ENCODE data around the gene GPR68. TPM values are rescaled to one million over a fixed set of nuclear protein-coding genes. Genes with fewer than 3 reads are reported as not detected.
"Not testable (repeated sequence)": the region's sequence is repeated elsewhere in the genome, so short reads cannot be mapped to it uniquely, and the experiment has no call there.

The GPR68 gene
- total RNA-seq, 1 donor from 2014 or later = 36.1 TPM

DNA sequence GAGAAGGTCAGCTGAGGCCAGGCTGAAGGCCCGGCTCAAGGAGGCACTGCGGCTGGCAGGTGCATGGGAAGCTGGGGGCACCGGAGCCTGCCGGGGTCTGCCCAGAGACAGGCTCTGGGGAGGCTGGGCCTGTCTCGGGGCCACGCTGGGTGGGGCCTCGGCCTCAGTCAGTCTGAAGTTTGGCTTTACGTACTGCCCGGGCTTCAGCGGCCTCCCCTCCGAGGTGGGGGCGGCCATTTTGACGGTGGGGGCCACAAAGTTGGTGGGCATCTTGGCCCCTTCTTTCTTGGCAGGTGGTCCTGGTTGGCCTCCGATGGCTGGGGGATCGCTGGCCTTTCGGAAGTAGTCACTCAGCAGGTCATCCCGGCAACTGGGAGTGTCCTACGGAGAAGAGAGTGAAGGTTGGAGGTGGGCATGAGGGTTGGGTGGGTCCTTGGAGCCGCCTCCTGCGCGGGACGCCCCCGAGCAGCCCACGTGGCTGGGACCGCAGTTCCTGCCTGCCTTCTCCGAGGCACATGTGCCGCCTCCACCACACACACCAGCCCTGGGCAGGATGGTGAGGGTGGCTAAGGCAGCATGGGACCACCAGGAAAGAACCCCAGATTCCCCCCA, 28.9 kb upstream of the GPR68 start:
- intact Hi-C loops (cut with micrococcal nuclease) = no loop called here

DNA sequence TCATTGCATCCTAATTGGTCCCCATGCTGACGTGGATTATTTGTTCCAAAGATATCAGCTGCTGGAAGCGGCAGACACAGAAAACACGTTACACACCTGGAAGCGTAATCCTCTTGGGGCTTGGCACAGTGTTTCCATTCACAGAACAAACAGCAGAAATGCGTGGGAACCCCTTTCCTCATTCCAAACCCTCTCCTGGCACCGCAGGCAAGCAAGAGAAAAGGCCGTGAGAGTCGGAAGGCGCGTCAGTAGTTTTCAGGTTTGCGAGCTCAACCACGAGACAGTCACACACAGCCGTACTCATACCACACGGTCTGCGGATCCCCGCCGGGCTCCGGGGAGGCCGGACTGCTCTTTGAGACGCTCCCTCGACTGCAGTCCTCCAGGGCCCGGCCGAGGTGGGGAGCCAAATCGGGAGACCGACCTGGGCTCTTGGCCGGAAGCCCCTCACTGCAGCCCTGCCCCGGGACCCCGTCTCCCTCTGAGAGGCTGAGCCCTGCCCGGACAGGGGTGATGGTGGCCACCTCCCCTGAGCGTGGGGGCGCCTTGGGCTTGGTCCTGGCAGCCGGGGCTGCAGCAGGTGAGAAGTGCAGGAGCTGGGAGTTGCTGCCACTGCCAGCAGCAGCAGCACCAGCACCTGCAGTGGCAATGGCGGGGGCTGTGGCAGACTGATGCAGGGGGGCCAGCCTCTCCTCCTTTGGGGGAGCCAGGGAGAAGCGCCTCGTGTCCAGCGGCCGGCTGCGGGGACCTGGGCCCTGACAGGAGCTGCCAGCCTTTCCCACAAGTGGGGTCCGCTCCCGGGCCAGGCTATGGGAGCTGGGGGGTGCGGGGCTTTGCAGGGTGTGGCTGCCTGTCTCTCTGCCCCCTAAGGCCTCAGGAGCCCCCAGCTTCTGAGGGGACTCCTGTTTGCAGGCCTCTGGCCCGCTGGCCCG, 28.1 kb upstream of the GPR68 start:
- intact Hi-C loops (cut with micrococcal nuclease) = no loop called here

GRCh38 chr14:91271639-91272038, 27.1 kb upstream of the GPR68 start:
- intact Hi-C loops (cut with micrococcal nuclease) = no loop called here

DNA sequence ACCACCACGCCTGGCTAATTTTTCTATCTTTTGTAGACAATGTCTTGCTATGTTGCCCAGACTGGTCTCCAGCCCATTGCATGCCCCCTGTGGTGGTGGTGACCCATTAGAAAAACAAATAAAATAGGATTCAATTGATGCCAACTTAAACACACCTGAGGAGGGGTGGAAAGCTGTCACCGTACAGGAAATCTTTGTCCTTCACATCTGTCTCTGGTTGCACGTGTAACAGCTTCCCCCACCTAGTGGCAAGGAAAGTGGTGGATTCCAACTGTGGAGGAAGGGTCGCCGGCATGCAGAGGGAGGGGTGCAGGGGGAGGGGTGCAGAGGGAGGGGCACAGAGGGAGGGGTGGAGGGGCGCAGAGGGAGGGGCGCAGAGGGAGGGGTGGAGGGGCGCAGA, 26.1 kb upstream of the GPR68 start:
- intact Hi-C loops (cut with micrococcal nuclease) = no loop called here

DNA sequence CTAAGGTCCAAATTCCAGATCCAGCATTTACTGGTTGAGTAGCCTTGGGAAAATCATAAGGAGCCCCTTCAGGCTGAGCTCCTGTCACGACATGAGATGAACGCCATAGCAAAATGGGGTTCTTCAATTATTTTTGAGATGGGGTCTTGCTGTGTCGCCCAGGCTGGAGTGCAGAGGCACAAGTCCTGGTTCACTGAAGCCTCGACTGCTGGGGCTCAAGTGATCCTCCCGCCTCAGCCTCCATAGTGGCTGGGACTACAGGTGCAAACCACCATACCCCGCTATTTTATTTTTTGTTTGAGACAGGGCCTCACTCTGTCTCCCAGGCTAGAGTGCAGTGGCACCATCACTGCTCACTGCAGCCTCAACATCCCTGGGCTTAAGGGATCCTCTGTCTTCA, 25.7 kb upstream of the GPR68 start:
- intact Hi-C loops (cut with micrococcal nuclease) = no loop called here

GRCh38 chr14:91269076-91269991, 24.8 kb upstream of the GPR68 start:
- intact Hi-C loops (cut with micrococcal nuclease) = no loop called here

DNA sequence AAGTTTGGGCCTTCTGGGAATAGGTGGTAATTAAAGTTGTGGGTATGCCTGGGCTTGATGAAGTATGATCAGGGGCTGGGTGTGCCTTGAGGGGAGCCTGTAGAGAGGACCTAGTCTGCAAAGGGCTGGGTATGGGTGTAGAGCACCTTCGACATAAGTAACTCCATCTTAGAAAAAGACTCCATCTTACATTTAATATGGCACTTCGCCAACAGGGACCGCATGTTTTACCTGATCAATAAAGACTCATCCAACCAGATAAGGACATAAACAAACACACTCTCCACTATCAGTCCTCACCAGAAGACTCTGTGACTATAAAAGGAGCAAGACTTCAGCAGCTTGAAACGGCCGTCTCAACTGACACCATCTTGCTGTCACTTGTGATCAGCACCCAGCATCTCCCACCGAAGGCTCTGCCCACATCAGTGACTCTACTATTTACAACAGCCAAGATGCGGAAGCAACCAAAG, 23.5 kb upstream of the GPR68 start:
- intact Hi-C loops (cut with micrococcal nuclease) = no loop called here

GRCh38 chr14:91266276-91266675, 21.8 kb upstream of the GPR68 start:
- intact Hi-C loops (cut with micrococcal nuclease) = not testable (repeated sequence)

DNA sequence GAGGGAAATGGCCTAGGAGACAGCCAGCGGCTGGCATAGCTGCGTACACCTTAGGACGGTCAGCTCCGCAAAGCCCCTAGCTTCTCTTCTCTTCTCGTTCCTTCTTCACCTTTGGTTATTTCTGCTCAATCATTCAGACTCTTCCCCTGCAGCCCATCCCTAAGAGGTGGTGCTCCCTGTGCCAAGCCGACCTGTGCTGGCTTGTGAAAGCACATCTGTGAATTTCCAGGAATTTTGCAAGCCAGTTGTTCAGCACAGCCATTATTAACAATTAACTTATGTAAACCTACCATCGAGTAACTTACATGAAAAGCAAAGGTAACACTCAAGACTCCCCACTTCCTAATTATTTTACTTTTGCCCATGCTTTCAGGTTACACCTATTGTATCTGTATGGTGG, 20.9 kb upstream of the GPR68 start:
- intact Hi-C loops (cut with micrococcal nuclease) = no loop called here

DNA sequence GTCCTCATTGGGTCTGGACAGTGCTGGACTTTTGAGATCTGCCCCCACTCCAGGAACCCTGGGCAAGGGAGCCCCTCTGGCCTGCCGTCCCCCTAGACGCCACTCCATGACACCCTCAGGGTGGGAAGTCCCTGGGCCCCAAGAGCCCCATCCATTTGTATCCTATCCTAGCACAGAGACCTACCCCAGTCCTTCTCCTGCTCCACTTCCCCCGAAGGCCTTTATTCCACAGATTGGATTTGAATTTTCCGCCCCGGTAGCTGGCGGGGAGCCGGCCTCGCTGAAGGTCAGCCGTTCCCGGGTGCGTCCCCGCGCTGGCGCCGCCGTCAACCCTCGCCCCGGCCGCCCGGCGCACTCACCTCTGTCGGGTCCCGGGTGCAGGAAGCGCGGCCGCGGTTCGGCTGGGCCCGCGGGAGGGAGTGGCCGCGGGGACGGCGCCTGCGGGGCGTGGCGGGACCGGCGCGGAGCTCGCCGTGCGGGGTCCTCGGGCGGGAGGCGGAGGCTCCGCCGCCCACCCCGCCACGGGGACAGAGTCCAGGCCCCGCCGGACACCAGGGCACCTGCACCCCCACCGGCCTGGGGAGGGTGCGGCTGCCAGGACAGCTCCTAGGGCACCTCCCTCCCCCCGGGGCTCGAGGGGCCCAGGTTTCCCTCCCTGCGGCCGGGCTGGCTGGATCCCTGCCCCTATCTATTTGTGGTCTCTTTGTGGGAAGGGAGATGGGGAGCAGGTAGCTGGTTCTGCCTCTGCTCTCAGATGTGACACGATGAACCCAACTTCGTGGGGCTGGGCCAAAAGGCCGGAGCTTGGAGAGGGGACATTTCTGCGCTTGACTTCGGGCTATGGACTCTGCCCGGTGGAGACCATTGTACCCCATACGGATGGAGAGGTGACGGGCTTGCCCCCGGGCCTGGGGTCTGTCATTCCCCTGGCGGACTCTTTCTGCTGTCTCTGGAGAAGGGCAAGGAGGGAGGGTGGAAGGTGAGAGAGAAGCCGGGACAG, 19.9 kb upstream of the GPR68 start:
- intact Hi-C loops (cut with micrococcal nuclease) = loop anchor here (5.0 kb wide), 1 partner anchor 37 kb away; no protein-coding TSS in a partner anchor

- intact Hi-C loops (cut with micrococcal nuclease) = loop anchor here (5.0 kb wide), 1 partner anchor 36 kb away; no protein-coding TSS in a partner anchor
Measured at GRCh38 chr14:91263329-91263728, 18.8 kb upstream of the GPR68 start.

GRCh38 chr14:91261986-91262549, 17.6 kb upstream of the GPR68 start:
- intact Hi-C loops (cut with micrococcal nuclease) = loop anchor here (2.0 to 5.0 kb wide), 2 partner anchors 19 to 35 kb away; no protein-coding TSS in a partner anchor

- intact Hi-C loops (cut with micrococcal nuclease) = loop anchor here (2.0 to 5.0 kb wide), 2 partner anchors 18 to 34 kb away; no protein-coding TSS in a partner anchor
Measured at GRCh38 chr14:91261115-91261514, 16.6 kb upstream of the GPR68 start.

DNA sequence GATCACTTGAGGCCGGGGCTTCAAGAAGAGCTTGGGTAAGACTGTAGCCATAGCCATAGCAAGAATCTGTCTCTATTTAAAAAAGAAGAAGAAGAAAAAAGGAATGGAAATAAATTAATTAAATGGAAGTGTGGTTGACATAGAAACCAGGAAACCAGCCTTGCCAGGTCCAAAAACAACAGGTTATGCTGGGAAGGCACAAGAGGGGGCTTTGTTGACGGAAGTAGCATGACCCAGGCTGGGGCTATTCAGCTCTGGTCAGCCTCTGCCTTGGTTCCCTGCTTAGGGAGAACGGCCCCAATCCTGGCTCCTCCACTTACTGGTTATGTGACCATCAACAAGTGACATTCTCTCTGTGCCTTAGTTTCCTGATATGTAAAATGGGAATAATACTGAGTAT, 14.4 kb upstream of the GPR68 start:
- intact Hi-C loops (cut with micrococcal nuclease) = no loop called here

- intact Hi-C loops (cut with micrococcal nuclease) = no loop called here
Measured at GRCh38 chr14:91258011-91258618, 13.6 kb upstream of the GPR68 start.

- intact Hi-C loops (cut with micrococcal nuclease) = no loop called here
Measured at GRCh38 chr14:91257328-91258010, 13.0 kb upstream of the GPR68 start.

DNA sequence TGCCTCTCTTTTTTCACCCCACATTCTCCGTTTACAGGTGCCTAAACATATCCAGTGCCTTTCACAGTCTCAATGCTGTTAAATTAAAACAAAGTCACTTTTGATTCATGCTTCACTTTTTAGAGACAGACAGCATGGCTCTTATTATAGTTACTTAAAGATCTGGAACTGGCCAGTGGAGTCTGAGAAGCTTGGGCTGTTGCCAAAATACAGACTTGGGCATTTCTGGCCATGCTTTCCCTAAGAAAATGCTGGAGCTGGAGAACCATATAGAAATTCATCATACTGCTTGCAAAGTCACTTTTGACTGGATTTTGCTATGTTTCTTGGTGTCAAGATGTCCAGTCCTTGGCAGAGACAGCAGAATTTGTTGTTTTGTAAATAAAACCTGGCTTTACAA, 12.2 kb upstream of the GPR68 start:
- intact Hi-C loops (cut with micrococcal nuclease) = no loop called here

DNA sequence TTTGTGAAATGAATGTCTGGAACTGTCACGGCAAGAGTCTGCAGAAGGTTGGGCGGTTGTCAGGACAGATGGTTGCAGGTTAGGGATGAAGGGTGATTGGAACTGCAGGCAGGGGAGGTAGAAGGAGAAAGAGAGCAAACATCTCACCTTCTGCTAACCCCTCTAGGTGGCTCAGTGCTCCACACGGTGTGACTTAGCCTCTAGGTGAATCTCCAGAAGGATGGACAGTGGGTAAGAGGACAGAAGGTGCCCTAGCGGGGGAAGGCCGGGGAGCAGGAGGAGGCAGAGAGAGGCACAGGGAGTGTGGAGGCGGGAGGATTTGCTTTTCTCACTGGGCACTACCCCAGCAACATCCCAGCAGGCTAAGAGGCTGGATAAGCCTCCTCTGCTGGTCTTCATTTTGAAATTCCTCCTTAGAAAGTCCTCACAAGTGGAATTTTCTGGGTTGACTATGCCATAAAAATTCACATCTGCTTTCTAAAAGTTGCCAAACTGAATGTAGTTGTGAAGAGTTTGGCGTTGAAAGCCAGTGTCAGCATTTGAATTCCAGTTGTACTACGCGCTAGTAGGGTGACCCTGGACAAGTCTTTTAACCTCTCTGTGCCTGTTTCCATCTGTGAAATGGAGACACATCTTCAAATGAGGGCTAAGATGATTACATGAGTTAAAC, 10.7 kb upstream of the GPR68 start:
- intact Hi-C loops (cut with micrococcal nuclease) = loop anchor here (2.0 kb wide), 1 partner anchor 32 kb away; no protein-coding TSS in a partner anchor

All from T-helper 2 cell treated with Interferon-gamma antibody and Interleukin-4, amounts not matched to agents 100 ng/mL and 5 ng/mL, for 36 hours (primary cell).